SIG-M5 treated with dmso at 0.1 percent for 504 hours (cell line): Measurements from ENCODE around the gene RHBDL1.

Experiments used
- DNase-seq: peaks from one replicate; lab custom pipeline; 2025; ENCODE audit not compliant: unreplicated experiment; lab: John Stamatoyannopoulos, UW

RHBDL1 gene

DNA sequence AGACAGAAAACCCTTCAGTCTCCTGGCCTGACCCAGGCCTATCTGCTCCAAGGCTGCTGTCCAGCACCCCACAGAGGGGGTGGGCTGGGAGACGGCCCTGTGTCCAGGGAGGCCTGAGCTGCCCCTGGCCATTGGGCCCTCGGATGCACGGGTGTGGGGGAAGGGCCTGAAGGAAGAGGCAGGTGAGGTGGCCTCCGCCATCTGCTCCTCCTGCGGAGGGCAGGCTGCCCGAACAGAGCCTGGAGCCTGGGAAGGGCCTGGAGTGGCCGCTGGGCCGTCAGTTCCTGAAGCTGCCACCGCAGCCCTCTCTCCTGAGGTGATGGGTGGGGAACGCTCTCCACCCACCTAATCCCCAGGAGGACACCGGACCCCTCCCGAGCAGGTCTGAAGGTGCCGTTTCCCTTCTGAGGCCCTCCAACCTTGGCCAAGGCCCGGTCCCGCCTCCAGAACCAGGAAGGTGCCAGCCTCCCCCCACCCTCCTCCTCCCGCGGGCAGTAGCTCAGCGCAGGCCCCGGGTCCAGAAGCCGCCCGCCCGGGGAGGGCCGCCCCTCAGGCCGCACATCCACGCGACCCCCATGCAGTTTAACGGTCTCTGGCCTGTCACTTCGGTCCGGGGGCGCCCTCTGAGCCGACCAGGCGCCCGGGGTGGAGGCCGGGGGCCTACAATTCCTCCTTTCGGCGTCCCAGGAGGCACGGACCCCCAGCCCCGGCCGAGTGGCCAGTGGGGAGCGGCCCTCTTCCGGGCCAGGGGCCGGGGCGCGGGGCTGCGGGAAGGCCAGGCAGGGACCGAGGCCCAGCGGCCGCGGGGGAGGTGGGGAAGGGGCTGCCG, 29.3 kb downstream of the RHBDL1 start:
- DNase-seq: no peak

GRCh38 chr16:705431-706188, 30.1 kb downstream of the RHBDL1 start, which contains the start of gene FBXL16:
TSS of gene FBXL16 (minus strand) at chr16:705801. CDS start at chr16:697405, 8,396 bp downstream.
- DNase-seq: no peak

DNA sequence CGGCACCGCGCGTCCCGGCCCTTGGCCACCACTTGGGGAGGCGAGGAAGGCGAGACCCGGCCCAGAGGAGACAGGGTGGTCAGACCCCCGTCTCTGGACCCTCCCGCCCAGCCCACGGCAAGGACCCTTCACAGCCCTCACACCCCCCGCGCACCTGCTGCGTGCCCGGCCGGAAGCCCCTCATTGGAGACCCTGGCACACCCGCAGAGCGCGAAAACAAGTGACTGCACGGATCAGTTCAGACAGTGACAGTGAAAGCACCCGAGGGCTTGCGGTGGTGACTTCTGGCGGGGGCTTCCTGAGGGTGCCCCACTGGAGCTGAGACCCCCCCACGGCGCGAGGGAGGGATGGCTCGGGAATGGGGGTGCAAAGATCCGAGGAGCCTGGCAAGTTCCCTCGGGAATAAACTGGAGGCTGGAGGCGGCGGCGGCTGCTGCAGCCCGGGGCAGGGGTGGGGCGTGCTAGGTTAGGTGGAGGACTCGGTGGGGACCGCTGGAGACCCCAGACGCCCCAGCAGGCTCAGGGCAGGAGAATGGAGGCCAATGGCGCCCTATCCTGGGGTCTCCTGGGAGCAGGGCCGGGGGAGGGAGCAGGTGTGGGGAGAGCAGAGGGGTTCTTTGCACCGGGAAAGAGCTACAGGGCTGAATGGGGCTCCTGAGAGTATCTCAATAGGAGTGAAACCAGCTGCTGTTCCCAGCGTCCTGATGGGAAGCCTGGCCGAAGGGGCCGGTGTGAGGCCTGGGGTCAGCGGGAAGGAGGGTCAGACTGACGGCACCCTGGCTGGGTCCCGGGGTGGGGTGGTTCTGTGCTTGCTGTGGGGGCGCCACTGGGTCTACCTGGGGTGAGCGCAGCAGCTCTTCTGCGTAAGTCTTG, 31.0 kb downstream of the RHBDL1 start:
- peak; percentile 14 for DNase-seq

DNA sequence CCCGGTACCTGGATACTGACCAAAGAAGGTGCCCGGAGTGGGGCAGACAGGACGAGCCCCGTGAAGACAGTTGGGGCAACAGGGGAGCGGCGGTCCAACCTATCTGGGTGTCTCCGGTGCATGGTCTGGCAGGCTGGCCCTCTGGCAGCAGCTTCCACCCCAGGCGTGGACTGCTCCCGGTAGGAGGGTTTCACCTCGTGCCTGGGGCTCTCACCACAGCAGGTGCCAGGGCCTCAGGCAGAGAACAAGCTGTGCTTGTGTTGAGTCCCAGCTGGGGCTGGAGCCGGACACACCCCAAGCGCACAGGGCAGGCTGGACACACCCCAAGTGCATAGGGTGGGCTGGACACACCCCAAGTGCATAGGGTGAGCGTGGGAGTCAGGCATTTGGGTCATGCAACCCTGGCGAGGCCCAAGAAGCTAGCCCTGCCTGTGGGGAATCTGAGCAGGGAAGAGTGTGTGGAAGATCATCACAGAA, 31.6 kb downstream of the RHBDL1 start:
- DNase-seq: no peak

DNA sequence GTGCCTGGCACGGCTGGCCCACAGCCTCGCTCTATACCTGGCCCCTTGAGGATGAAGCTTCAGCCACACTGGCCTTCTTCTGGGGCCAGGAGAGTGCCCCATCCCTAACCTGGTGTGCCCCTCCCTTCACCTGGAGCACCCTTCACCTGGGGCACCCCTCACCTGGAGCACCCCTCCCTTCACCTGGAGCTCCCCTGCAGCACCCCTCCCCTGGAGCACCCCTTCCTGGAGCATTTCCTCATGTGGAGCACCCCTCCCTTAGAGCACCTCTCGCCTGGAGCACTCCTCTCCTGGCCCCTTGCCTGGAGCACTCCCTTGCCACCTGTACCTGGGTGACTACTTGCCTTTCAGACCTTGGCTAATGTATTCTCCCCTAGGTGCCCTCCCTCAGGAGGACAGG, 32.5 kb downstream of the RHBDL1 start:
- DNase-seq: no peak

- no peak for DNase-seq
Measured at GRCh38 chr16:708959-709358, 33.5 kb downstream of the RHBDL1 start.

GRCh38 chr16:709566-710499, 34.4 kb downstream of the RHBDL1 start:
- peak; percentile 17 for DNase-seq

- no peak for DNase-seq
Measured at GRCh38 chr16:710500-711075, 35.1 kb downstream of the RHBDL1 start.

DNA sequence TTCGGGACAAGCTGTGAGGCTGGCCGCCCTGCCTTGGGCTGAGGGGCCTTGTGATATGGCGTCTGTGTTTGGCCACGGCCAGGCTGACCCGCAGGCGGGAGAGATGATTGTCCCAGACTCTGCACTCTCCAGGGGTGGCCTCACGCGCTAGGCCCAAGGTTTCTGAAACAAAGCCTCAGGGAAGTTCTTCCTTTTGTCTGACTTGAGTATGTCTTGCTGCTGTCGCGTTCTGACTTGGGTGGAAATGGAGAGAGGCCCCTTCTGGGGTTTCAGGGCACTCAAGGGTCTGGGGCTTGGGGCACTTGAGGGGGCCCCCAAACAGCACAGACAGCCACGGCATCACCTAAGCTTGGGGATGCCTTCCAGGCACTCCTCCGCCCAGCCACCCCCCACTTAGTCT, 35.6 kb downstream of the RHBDL1 start:
- no peak for DNase-seq

DNA sequence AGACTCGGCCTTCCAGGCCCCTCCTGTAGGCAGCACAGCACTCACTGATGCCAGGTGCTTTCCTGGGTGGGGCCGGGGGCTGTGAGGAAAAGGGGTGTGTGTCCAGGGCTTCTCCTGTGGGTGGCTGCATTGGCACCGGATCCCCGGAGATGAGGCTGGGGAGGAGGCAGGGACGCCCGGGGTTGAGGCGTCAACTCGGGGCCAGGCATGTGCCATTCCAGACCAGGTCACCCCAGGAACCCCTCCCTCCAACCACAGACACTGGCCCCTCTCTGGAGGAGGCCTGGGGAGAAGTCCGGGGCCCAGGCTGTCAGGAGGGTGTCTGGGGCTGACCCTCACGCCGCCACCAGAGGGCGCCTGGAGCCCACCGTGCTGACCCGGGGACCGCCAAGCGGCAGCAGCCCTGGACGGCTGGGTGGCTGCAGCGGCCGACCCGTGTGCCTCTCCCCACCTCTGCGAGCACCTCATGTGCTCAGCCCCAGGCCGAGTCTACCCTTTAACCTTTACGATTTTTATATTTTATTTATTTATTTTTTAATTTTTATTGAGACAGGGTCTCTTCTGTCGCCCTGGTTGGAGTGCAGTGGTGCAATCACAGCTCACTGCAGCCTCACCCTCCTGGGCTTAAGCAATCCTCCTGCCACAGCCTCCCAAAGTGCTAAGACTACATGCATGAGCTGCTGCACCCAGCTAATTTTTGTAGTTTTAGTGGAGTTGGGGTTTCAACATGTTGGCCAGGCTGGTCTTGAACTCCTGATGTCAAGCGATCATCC, 36.3 kb downstream of the RHBDL1 start:
- peak; percentile 39 for DNase-seq

GRCh38 chr16:712740-713250, 37.3 kb downstream of the RHBDL1 start:
- peak; percentile 48 for DNase-seq

DNA sequence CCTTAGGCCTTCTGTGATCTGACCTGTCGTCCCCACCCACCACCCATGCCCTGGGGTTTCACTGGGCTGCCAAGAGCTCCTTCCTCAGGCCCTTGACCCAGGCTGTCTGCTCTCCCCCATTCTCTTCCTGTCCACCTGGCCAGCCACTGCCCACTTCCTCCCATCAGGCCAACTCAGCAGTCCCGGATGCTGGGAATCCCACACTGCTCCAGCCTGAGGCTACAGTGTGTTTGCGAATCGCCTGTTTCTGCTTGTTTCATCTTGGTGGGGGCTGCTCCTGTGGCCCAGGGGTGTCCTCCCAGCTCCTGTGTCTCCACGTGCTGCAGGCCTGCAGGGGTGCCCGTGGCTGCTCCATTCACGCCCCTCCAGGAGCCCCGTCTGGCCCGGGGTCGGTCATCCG, 38.6 kb downstream of the RHBDL1 start:
- no peak for DNase-seq

DNA sequence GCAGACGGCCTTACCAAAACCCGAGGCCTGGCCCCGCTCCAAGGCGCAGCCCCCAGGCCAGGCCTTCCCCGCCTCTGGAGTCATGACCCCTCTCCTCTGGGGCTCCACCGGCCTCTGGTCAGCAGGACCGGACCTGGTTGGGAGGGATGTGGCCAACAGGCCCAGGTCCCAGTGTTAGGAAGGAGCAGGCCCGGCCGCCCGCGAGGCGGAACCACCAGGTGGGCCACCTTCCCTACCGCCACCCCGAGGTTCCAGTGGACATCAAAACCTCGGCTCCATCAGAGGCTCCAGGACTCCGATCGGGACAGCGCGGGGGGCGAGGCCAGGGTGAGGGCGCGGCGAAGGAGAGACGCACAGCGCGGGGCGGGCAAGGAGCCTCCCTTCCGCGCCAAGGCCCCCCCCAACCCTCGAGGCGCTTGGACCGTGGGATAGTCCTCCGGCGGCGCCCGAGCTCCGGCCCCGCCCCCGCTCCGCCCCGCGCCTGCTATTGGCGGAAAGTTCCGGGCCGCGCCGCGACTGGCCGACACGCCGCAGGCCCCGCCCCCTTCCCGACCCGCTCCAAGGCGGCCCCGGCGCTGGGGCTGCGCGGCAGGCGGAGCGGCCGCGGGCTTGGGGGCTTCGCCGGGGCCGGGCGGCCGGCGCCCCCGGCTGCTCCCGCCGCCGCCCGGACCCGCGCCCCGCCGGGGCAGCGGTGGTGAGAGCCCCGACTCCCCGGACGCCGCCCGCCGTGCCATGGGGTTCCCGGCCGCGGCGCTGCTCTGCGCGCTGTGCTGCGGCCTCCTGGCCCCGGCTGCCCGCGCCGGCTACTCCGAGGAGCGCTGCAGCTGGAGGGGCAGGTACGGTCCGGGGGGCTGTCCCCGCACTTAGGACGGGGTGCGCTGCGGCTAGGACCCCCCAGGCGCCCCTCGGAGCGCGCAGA, 39.3 kb downstream of the RHBDL1 start, which contains the start of gene METRN:
METRN (plus strand) TSS at position 561 of the 919 bp plus-strand sequence; CDS start at position 733, 172 bp downstream.
- DNase-seq: peak; percentile 73

DNA sequence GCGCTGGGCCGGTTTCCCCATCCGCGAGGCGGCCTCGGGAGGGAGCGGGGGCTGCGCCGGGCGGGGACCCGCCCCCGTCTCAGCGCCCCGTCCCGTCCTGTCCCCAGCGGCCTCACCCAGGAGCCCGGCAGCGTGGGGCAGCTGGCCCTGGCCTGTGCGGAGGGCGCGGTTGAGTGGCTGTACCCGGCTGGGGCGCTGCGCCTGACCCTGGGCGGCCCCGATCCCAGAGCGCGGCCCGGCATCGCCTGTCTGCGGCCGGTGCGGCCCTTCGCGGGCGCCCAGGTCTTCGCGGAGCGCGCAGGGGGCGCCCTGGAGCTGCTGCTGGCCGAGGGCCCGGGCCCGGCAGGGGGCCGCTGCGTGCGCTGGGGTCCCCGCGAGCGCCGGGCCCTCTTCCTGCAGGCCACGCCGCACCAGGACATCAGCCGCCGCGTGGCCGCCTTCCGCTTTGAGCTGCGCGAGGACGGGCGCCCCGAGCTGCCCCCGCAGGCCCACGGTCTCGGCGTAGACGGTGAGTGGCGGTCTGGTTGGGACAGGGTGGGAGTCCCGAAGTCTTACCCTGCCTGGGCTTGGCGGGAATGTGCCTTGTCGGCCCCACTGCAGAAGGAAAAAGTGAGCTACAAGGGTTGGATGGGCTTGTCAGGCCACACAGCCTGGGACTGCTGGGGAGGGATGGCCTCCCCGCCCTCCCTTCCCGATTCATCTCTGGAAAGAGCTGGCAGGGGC, 40.2 kb downstream of the RHBDL1 start:
- no peak for DNase-seq

- DNase-seq: no peak
Measured at GRCh38 chr16:716200-716568, 40.7 kb downstream of the RHBDL1 start.

DNA sequence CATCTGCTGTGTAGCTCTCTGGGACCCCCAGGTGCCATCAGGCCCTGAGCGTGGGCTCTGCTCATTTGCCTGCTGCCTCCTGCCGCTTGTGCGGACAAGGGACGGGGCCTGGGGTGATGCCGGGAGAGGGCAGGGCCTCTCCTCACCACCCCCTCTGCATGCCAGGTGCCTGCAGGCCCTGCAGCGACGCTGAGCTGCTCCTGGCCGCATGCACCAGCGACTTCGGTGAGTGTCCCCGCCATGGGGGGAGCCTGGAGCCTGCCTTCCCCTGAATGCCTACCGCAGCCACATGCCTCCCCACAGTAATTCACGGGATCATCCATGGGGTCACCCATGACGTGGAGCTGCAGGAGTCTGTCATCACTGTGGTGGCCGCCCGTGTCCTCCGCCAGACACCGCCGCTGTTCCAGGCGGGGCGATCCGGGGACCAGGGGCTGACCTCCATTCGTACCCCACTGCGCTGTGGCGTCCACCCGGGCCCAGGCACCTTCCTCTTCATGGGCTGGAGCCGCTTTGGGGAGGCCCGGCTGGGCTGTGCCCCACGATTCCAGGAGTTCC, 41.4 kb downstream of the RHBDL1 start:
- DNase-seq: no peak
